K562 (cell line): ENCODE data around the gene SMC6. TPM values are rescaled to one million over a fixed set of nuclear protein-coding genes. Genes with fewer than 3 reads are reported as not detected.

Experiments
- ATAC-seq: fragments of 200-7000 bp; cut with Tn5 transposase; 3 replicates; pipeline ENCODE4 v1.9.1; 2020; ENCODE audit warnings: moderate library complexity
- BruUV-seq: library from RNA; stranded (reverse); fragments of 400-500 nt; replicated peaks from 2 replicates; lab custom pipeline; 2021; lab: Mats Ljungman, UMichigan
- CTCF ChIA-PET: fragments of 300-600 bp; formaldehyde crosslinking; extraction: SDS; loops from one replicate; lab custom pipeline; 2021; ENCODE audit warnings: low intra/inter-chr PET ratio; lab: Yijun Ruan, JAX
- POLR2A ChIA-PET: fragments of 300-600, 350-650 bp; sonication (Branson Sonifier 250); formaldehyde crosslinking; extraction: SDS; loops from one replicate; lab custom pipeline; 2021; ENCODE audit warnings: antibody characterized with exemption, inconsistent platforms; lab: Yijun Ruan, JAX
- DNase-seq, 4 experiments: peaks; one replicate each; pipeline versions ENCODE4 v3.0.0 to v3.0.0-alpha.2; 2011 to 2018; ENCODE audit warnings: low spot score in 3 of 4, mixed read lengths in 3 of 4; ENCODE audit errors: extremely low read depth in 1 of 4
- FAIRE-seq: peaks from 2 replicates; lab custom pipeline; 2011; peaks lifted over from hg19 to GRCh38; lab: Jason Lieb, UNC
- H2AFZ ChIP-seq: 2 replicates; pipeline ENCODE4 v1.6.0; 2011; ENCODE audit warnings: low read depth, low read length, control low read depth, inconsistent platforms
- H3K27ac ChIP-seq: fragments of 200-600 bp; 3 replicates; pipeline ENCODE4 v1.8.0; 2011; ENCODE audit warnings: low read depth, mild to moderate bottlenecking, control low read depth, inconsistent platforms, low read length, moderate library complexity, mixed read lengths; ENCODE audit errors: extremely low read depth
- H3K27me3 ChIP-seq, 2 experiments: fragments of 300-600 bp in 1 of 2; 2 replicates in 1 of 2; 3 replicates in 1 of 2; pipeline versions ENCODE4 v1.6.0 to v1.8.0; 2011; ENCODE audit warnings: inconsistent platforms in 2 of 2, low read length in 2 of 2, mild to moderate bottlenecking in 1 of 2, mixed read lengths in 1 of 2, moderate library complexity in 1 of 2; ENCODE audit not compliant: control insufficient read depth in 2 of 2, insufficient read depth in 2 of 2
- H3K36me3 ChIP-seq: fragments of 300-600 bp; 3 replicates; pipeline ENCODE4 v1.8.0; 2011; ENCODE audit warnings: mild to moderate bottlenecking, low read length, inconsistent platforms; ENCODE audit not compliant: control insufficient read depth, insufficient read depth
- H3K4me1 ChIP-seq, 2 experiments: fragments of 200-600 bp in 1 of 2; replicated peaks in 1 of 2; 2 replicates in 1 of 2; 3 replicates in 1 of 2; pipeline versions ENCODE4 v1.5.1 to v1.8.0; 2011; ENCODE audit warnings: inconsistent platforms in 2 of 2, low read length in 2 of 2, mild to moderate bottlenecking in 1 of 2, mixed read lengths in 1 of 2, moderate library complexity in 1 of 2; ENCODE audit not compliant: control insufficient read depth in 2 of 2, insufficient read depth in 2 of 2
- H3K4me2 ChIP-seq: 2 replicates; pipeline ENCODE4 v1.6.1; 2011; ENCODE audit warnings: low read length, control low read depth, inconsistent platforms, mixed read lengths; ENCODE audit not compliant: insufficient read depth
- H3K4me3 ChIP-seq: fragments of 200-600 bp; sonication (generic), shearing (Covaris generic); 2 replicates; pipeline ENCODE4 v1.5.1; 2016; ENCODE audit warnings: control low read depth, inconsistent platforms
- H3K79me2 ChIP-seq: fragments of 200-600 bp; 3 replicates; pipeline ENCODE4 v1.8.0; 2011; ENCODE audit warnings: low read length, inconsistent platforms; ENCODE audit not compliant: control insufficient read depth, insufficient read depth
- H3K9ac ChIP-seq, 2 experiments: 2 replicates each; pipeline versions ENCODE4 v1.6.0 to v1.6.1; 2011; ENCODE audit warnings: low read depth in 2 of 2, low read length in 2 of 2, control low read depth in 1 of 2, inconsistent platforms in 1 of 2, mild to moderate bottlenecking in 1 of 2, mixed read lengths in 1 of 2; ENCODE audit not compliant: insufficient read depth in 1 of 2
- H3K9me1 ChIP-seq: one replicate; pipeline ENCODE4 v1.6.0; 2011; ENCODE audit warnings: inconsistent platforms, mild to moderate bottlenecking, low read length, moderate library complexity; ENCODE audit not compliant: control insufficient read depth, insufficient read depth
- H3K9me3 ChIP-seq: replicated peaks from 2 replicates; pipeline ENCODE4 v1.5.1; 2011; ENCODE audit warnings: low read depth, low read length, inconsistent platforms; ENCODE audit not compliant: control insufficient read depth, insufficient read depth
- H4K20me1 ChIP-seq: replicated peaks from 2 replicates; pipeline ENCODE4 v1.6.1; 2011; ENCODE audit warnings: low read length, inconsistent platforms, mixed read lengths; ENCODE audit not compliant: control insufficient read depth, insufficient read depth
- HNRNPH1 ChIP-seq: fragments of 200-400 bp; formaldehyde crosslinking; optimal IDR thresholded peaks from 2 replicates; pipeline ENCODE3; 2017; ENCODE audit warnings: low read depth, mild to moderate bottlenecking, low read length, moderate library complexity
- MEIS2 ChIP-seq: fragments of 450-650 bp; IDR thresholded peaks from 2 replicates; pipeline ENCODE4 v1.6.1; 2014; ENCODE audit warnings: mild to moderate bottlenecking; ENCODE audit not compliant: partially characterized antibody
- PML ChIP-seq: IDR thresholded peaks from 2 replicates; pipeline ENCODE4 v1.6.1; 2012; ENCODE audit warnings: low read length, inconsistent platforms
- TCF7 ChIP-seq: sonication (generic); IDR thresholded peaks from 2 replicates; pipeline ENCODE4 v1.6.1; 2016; ENCODE audit warnings: antibody characterized with exemption, borderline replicate concordance
- ZNF146 ChIP-seq: IDR thresholded peaks from one replicate; pipeline ENCODE4 v1.6.1; 2018; ENCODE audit warnings: missing compliant biosample characterization; ENCODE audit not compliant: unreplicated experiment
- ZNF384 ChIP-seq: IDR thresholded peaks from 2 replicates; pipeline ENCODE4 v1.6.1; 2012; ENCODE audit warnings: low read depth, low read length, improper control_type of control experiment
- WGBS: fragments of 100-300 bp; shearing (Covaris generic); methylation state at CpG from one replicate; pipeline ENCODE4 v1.1.6; 2016; ENCODE audit warnings: low coverage, mixed read lengths; ENCODE audit not compliant: insufficient coverage; ENCODE audit errors: missing lambda C conversion rate; 5-methylcytosine and 5-hydroxymethylcytosine counted together
- in situ Hi-C: fragments of 300-500 bp; cut with MboI; formaldehyde crosslinking; loops from 4 replicates; pipeline ENCODE4 v1.15.0; 2018; ENCODE audit warnings: inconsistent platforms, mixed read lengths
- intact Hi-C: fragments of 100-400 bp; cut with micrococcal nuclease; formaldehyde crosslinking; loops from 2 replicates; pipeline ENCODE4 v1.14.2; 2022
- polyA plus RNA-seq, 8 experiments: library from polyadenylated mRNA; depleted of rRNA in 4 of 8; stranded (reverse) in 5 of 8; unstranded in 3 of 8; fragments of >200 nt; fragmentation: Nextera tagmentation in 2 of 8; fragmentation: Illumina TruSeq in 1 of 8; extraction: Ambion mirVana in 2 of 8; extraction: Trizol in 1 of 8; gene quantifications; 2 replicates each; pipeline versions ENCODE4 v1.2.1 to v1.2.3, GENCODE V29; 2011 to 2014; ENCODE audit warnings: inconsistent platforms in 1 of 8, missing spikeins in 1 of 8
- total RNA-seq, 7 experiments: library from RNA; depleted of rRNA in 6 of 7; stranded (reverse); fragments of >200 nt in 6 of 7; fragmentation: Illumina TruSeq in 2 of 7; extraction: Trizol in 2 of 7; gene quantifications; 2 replicates each; pipeline versions ENCODE4 v1.2.1 to v1.2.3, GENCODE V29; 2011 to 2021; ENCODE audit warnings: low replicate concordance in 1 of 7

The SMC6 gene
- total and polyA plus RNA-seq, 9 of the 15 experiments (the other 6 are each of a cell fraction or from before 2014, with no cell fraction given), result 14.2 to 75.9 (median 47.7) TPM

- DNase-seq (no peak), FAIRE-seq (no peak), ATAC-seq (no peak)
- Histone ChIP-seq H3K27ac (no peak overlapping the region), H3K36me3 (no peaks in the 10 kb centered on the region), H3K9ac (no peak overlapping the region), H3K4me2 (no peak overlapping the region), H2AFZ (no peak overlapping the region), H3K9me3 (no peaks in the 10 kb centered on the region), H3K27me3 (no peaks in the 10 kb centered on the region), H3K4me1 (peaks cover 16 to 25% of the 10 kb centered on the region in 2 experiments), H3K9me1 (no peaks in the 10 kb centered on the region), H4K20me1 (no peaks in the 10 kb centered on the region), H3K4me3 (no peak overlapping the region), H3K79me2 (no peaks in the 10 kb centered on the region)
- CTCF ChIA-PET, result interaction anchor here (1.1 kb wide), 1 partner anchor 24 kb away, joined by 3 read pairs; no protein-coding TSS in a partner anchor
- in situ Hi-C loops (no loop called here), intact Hi-C loops (loop anchor here (2.0 kb wide), 1 partner anchor 184 kb away; no protein-coding TSS in a partner anchor)
- BruUV-seq, result no TSS peak
- POLR2A ChIA-PET, result interaction anchor here (0.7 to 1.4 kb wide), 2 partner anchors 9 to 10 kb away, joined by 3 to 7 read pairs; no protein-coding TSS in a partner anchor
- TF ChIP-seq MEIS2 (no peak), TCF7 (no peak), HNRNPH1 (no peak), PML (no peak), ZNF146 (no peak), ZNF384 (no peak)
- WGBS, result 55% methylated on average over 5 of the region's 5 CpGs
Measured at GRCh38 chr2:17646838-17647701, 106.5 kb downstream of the SMC6 start.
